Cardiac septum (tissue), 1 donor: ENCODE data around the gene CKB. TPM values are rescaled to one million over a fixed set of nuclear protein-coding genes. Genes with fewer than 3 reads are reported as not detected.

Experiments used
- total RNA-seq: library from RNA; stranded (reverse); fragmentation: NEBNext Ultra II Directional; extraction: Animal tissue kit (Norgen Biotek cat#: 25700); gene quantifications from one replicate; pipeline ENCODE4 v1.2.1, GENCODE V29; 2021
- donor health status: DM: no; HTN: no; CAD: no.

Gene CKB
- total RNA-seq, 1 donor from 2014 or later: 327 TPM

Other genes starting within 250 kb of the CKB start
- gene EIF5, start 188.6 kb downstream of the CKB start, total RNA-seq: 222 TPM
- gene MARK3, start 137.4 kb downstream of the CKB start, total RNA-seq: 69.4 TPM
- 5.2 TPM for gene TRMT61A, start 6.4 kb upstream of the CKB start, total RNA-seq
- 20.1 TPM for gene BAG5, start 39.8 kb upstream of the CKB start, total RNA-seq
- gene COA8, start 40.1 kb upstream of the CKB start, total RNA-seq: 43.8 TPM
- gene KLC1, start 106.4 kb upstream of the CKB start, total RNA-seq: 219 TPM
- 3.9 TPM for gene XRCC3, start 192.6 kb upstream of the CKB start, total RNA-seq
- gene ZFYVE21, start 193.0 kb upstream of the CKB start, total RNA-seq: 60.9 TPM